ENCODE data around the gene CDH23.

DNA sequence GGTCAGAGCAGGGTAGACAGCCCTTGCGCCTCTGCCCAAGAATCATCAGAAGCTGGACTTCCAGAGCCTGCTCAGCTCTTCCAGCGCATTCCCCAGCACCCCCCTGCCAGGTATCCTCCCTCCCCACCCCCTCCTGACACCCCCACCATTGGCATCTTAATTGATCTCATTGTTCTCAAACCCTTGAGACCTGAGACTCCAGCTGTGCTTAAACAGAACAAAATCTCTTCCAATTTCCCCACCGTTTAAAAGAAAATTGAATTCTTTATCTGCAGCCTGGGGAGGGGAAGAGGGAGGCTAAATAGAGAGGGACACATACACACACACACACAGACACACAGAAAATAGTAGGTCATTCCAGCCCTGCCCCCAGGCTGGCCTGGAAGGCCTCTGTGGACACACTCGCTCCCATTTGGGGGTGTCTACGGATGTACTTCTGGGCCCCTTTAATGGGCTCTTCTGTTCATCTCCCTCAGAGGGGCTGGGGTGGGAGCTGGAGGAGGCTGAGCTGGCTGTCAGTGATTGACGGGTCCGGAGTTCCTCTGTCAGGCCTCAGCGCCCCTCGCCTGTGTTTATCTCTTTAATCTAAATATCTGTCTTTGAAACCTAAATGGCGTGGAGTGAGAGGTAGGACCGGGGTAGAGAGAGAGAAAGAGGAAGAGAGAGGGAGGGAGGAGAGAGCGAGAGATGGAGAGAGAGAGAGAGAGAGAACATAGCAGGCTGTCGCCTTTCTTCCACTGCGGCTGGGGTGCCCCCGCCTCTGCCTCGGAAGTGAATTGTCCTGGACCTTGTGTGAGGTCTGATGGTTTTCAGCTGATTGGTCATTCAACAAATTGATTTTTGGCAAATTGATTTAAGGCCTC lies 261.1 kb downstream of the CDH23 start:
- TF ChIP-seq, protein P1, sequence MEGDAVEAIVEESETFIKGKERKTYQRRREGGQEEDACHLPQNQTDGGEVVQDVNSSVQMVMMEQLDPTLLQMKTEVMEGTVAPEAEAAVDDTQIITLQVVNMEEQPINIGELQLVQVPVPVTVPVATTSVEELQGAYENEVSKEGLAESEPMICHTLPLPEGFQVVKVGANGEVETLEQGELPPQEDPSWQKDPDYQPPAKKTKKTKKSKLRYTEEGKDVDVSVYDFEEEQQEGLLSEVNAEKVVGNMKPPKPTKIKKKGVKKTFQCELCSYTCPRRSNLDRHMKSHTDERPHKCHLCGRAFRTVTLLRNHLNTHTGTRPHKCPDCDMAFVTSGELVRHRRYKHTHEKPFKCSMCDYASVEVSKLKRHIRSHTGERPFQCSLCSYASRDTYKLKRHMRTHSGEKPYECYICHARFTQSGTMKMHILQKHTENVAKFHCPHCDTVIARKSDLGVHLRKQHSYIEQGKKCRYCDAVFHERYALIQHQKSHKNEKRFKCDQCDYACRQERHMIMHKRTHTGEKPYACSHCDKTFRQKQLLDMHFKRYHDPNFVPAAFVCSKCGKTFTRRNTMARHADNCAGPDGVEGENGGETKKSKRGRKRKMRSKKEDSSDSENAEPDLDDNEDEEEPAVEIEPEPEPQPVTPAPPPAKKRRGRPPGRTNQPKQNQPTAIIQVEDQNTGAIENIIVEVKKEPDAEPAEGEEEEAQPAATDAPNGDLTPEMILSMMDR (conservative IDR thresholded peaks at IDR 0.05; ENCODE audit: low read length), result no peak
- no peak for TF ChIP-seq EZH2phosphoT487 (IDR thresholded peaks at IDR 0.05; ENCODE audit: borderline replicate concordance)

Measured in Loucy (cell line).